ENCODE measurements around the gene ITGA1. TPM values are rescaled to one million over a fixed set of nuclear protein-coding genes. Genes with fewer than 3 reads are reported as not detected.

ITGA1 gene
- total RNA-seq, 1 donor from 2014 or later: 42.7 TPM

GRCh38 chr5:52895572-52896413 lies 108.1 kb downstream of the ITGA1 start:
- Histone ChIP-seq H3K27ac (peak overlapping the region; percentile 80 to 83), H3K36me3 (peaks cover 0 to 4% of the 10 kb centered on the region in 2 donors), H3K27me3 (no peaks in the 10 kb centered on the region), H3K4me1 (peaks cover 25 to 48% of the 10 kb centered on the region in 2 donors), H3K4me3 (no peak overlapping the region), H3K9me3 (no peaks in the 10 kb centered on the region)
- no peak for TF ChIP-seq CTCF (IDR thresholded peaks at IDR 0.05)
- no peak for DNase-seq (ENCODE audit: low spot score in 2 of 2)
- intact Hi-C loops (cut with DNase I): loop anchor here (5.0 kb wide), 1 partner anchor 108 kb away; the partner anchor contains the start of genes ITGA1 and PELO

- DNase-seq (ENCODE audit: low spot score in 2 of 2): no peak
- no peaks in the 10 kb centered on the region for H3K27me3 ChIP-seq
- H3K4me1 ChIP-seq: peaks cover 25 to 53% of the 10 kb centered on the region in 2 donors
- peak overlapping the region; percentile 80 to 83 for H3K27ac ChIP-seq
- no peak for TF ChIP-seq CTCF (IDR thresholded peaks at IDR 0.05)
- H3K9me3 ChIP-seq: no peaks in the 10 kb centered on the region
- intact Hi-C loops (cut with DNase I): loop anchor here (5.0 kb wide), 1 partner anchor 109 kb away; the partner anchor contains the start of genes ITGA1 and PELO
- H3K36me3 ChIP-seq: no peaks in the 10 kb centered on the region
- H3K4me3 ChIP-seq: no peak overlapping the region
Observed at GRCh38 chr5:52896534-52897237, 109.0 kb downstream of the ITGA1 start.

- H3K4me1 ChIP-seq: peaks cover 28 to 58% of the 10 kb centered on the region in 2 donors
- no peak overlapping the region for H3K4me3 ChIP-seq
- H3K27me3 ChIP-seq: no peaks in the 10 kb centered on the region
- TF ChIP-seq CTCF (IDR thresholded peaks at IDR 0.05): no peak
- peak overlapping the region; percentile 80 to 83 for H3K27ac ChIP-seq
- intact Hi-C loops (cut with DNase I): loop anchor here (5.0 kb wide), 1 partner anchor 110 kb away; the partner anchor contains the start of genes ITGA1 and PELO
- no peaks in the 10 kb centered on the region for H3K9me3 ChIP-seq
- H3K36me3 ChIP-seq: no peaks in the 10 kb centered on the region
- no peak for DNase-seq (ENCODE audit: low spot score in 2 of 2)
Observed at GRCh38 chr5:52897238-52897614, 109.5 kb downstream of the ITGA1 start.

- H3K4me1 ChIP-seq: peaks cover 25 to 50% of the 10 kb centered on the region in 2 donors
- H3K27ac ChIP-seq: peak overlapping the region; percentile 64 to 67
- H3K4me3 ChIP-seq: no peak overlapping the region
- H3K27me3 ChIP-seq: no peaks in the 10 kb centered on the region
- H3K9me3 ChIP-seq: no peaks in the 10 kb centered on the region
- no peak for TF ChIP-seq CTCF (IDR thresholded peaks at IDR 0.05)
- no peaks in the 10 kb centered on the region for H3K36me3 ChIP-seq
- no peak for DNase-seq (ENCODE audit: low spot score in 2 of 2)
- intact Hi-C loops (cut with DNase I): loop anchor here (5.0 kb wide), 1 partner anchor 112 kb away; the partner anchor contains the start of genes ITGA1 and PELO
Observed at GRCh38 chr5:52898961-52899680, 111.4 kb downstream of the ITGA1 start.

- peak overlapping the region; percentile 47 to 64 for H3K27ac ChIP-seq
- no peaks in the 10 kb centered on the region for H3K36me3 ChIP-seq
- intact Hi-C loops (cut with DNase I): no loop called here
- no peaks in the 10 kb centered on the region for H3K9me3 ChIP-seq
- no peak for DNase-seq (ENCODE audit: low spot score in 2 of 2)
- TF ChIP-seq CTCF (IDR thresholded peaks at IDR 0.05): no peak
- no peak overlapping the region for H3K4me3 ChIP-seq
- no peaks in the 10 kb centered on the region for H3K27me3 ChIP-seq
- peaks cover 3 to 25% of the 10 kb centered on the region in 2 donors for H3K4me1 ChIP-seq
Observed at GRCh38 chr5:52903142-52903541, 115.4 kb downstream of the ITGA1 start.

Measured in ascending aorta (tissue), 2 donors.